Astrocyte of the spinal cord (primary cell): ENCODE results near the gene DCP2.

Experiments
- DNase-seq: peaks from one replicate; pipeline ENCODE4 v3.0.0; 2011; ENCODE audit warnings: low read depth, low spot score
- H3K4me3 ChIP-seq: 2 replicates; pipeline ENCODE4 v1.5.1; 2011; ENCODE audit warnings: low read depth, mild to moderate bottlenecking, low read length, moderate library complexity
- CTCF ChIP-seq: IDR thresholded peaks from 2 replicates; pipeline ENCODE4 v1.5.1; 2012; ENCODE audit warnings: low read depth, mild to moderate bottlenecking, low read length, inconsistent platforms
- in situ Hi-C: cut with HindIII; loops from 2 replicates; pipeline ENCODE4 v1.10.0; 2017; ENCODE audit warnings: low sequenced_read_pairs

The DCP2 gene

DNA sequence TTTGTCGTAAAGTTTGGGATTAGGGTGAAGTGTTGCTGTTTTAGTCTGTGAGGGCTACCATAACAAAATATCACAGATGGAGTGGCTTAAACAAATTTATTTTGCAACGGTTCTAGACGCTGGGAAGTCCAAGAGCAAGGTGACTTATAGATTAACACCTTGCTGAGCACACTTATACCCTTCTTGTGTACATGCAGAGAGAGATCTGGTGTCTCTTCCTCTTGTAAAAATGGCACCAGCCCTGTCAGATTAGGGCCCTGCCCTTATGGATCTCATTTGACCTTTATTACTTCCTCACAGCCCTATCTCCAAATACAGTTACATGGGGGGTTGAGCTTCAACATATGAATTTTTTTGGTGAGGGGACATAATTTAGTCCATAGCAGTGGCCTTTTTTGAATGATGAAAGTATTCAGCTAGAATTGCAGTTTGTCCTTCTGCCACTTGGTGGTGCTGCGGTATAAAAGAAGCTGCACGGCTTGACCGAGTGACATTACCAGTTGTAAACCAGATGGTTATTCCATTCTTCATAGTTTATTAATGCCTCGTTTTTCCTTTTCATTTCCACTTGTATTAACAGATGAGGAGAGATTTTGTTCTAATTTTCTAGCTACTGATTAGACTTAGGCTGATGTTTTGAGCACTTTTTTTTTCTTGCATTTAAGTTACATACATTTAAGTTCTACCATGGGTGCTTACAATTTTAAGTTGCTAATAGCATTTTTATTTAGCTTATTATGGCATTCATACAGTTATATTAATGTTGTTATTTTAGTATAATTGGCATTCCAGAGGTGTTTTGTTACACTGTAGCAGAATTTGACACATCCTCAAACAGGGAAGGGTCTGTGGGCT, 19.4 kb downstream of the DCP2 start:
- peak; percentile 72 for DNase-seq
- in situ Hi-C loops: no loop called here
- peak; percentile 82 for TF ChIP-seq CTCF
- no peak overlapping the region for H3K4me3 ChIP-seq

GRCh38 chr5:112996830-112997374, 20.3 kb downstream of the DCP2 start:
- no peak for DNase-seq
- no peak for TF ChIP-seq CTCF
- in situ Hi-C loops: no loop called here
- no peak overlapping the region for H3K4me3 ChIP-seq

DNA sequence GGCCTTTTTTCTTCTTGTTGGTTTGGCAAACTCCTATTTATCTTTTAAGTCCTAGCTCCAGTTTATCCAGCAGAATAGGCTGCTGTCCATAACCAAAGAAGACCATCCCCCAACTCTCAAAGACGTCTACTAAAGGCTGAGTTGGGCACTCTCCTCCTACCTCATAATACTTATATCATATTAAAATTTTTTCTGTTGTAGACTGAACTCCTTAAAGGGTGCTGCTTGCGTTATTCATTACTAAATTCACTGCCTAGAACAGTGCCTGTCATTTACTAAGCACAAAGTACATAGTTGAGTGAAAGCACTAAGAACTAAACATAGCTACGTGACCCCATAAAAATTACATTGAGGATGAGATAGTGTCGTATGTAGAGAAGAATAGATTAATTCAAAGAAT, 21.7 kb downstream of the DCP2 start:
- DNase-seq: no peak
- in situ Hi-C loops: no loop called here
- TF ChIP-seq CTCF: no peak
- H3K4me3 ChIP-seq: no peak overlapping the region

DNA sequence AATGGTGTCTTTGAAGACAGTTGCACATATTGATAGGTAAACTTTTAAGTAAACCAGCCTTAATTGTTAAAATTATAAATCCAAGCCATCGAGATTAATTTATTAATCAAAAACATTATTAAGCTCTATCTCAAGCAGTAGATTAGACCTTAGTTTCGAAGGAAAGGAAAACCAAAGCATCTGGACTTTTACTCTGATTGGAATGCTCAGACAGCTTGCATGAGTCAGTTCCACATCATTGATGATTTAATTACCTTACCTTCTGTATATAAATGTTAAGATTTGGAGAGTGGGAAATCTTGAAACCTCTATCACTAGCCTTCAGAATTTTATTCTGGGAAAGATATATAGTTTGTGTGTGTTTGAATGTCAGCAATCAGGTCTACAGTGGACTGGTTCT, 23.9 kb downstream of the DCP2 start:
- peak; percentile 25 for DNase-seq
- no peak for TF ChIP-seq CTCF

DNA sequence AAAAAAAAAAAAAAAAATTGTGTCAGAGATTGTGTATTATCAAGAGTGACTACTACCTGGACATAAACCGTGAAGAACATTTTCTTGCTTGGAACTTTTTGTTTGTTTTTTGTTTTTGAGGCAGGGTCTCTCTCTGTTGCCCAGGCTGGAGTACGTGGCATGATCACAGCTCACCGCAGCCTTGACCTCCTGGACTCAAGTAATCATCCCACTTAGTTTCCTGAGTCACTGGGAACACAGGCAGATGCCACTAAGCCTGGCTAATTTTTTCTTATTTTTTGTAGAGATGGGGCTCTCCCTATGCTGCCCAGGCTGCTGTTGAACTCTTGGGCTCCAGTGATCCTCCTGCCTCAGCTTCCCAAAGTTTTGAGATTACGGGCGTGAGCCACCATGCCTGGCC, 25.8 kb downstream of the DCP2 start:
- in situ Hi-C loops: no loop called here
- H3K4me3 ChIP-seq: no peak overlapping the region
- TF ChIP-seq CTCF: no peak
- no peak for DNase-seq

More for the DNA sequence above, 23.9 kb downstream of the DCP2 start:
- in situ Hi-C loops: no loop called here
- no peak overlapping the region for H3K4me3 ChIP-seq

DNA sequence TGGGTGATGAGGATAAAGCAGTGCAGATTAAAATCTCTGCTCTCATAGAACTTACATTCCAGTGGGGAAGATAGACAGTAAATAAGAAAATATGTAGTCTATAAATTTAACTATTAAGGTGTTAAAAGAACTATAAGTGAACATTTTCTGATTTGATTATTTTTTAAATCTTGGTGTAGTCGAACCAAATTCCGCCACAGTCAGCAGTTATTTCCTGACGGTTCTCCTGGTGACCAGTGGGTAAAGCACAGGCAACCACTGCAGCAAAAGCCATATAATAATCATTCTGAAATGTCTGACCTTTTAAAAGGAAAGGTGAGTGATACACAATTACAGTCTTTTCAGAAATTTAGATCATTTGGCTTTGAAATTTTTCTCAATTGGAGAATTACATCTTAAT, 27.2 kb downstream of the DCP2 start:
- H3K4me3 ChIP-seq: no peak overlapping the region
- in situ Hi-C loops: no loop called here
- no peak for DNase-seq
- no peak for TF ChIP-seq CTCF
